HepG2 (cell line): ENCODE measurements around the gene SEPTIN12. TPM values are rescaled to one million over a fixed set of nuclear protein-coding genes. Genes with fewer than 3 reads are reported as not detected.

Experiments
- ATAC-seq: fragments of 200-7000 bp; cut with Tn5 transposase; 3 replicates; pipeline ENCODE4 v1.9.1; 2020; ENCODE audit warnings: mild to moderate bottlenecking, moderate library complexity
- BruUV-seq: library from RNA; stranded (reverse); fragments of 400-500 nt; replicated peaks from 2 replicates; lab custom pipeline; 2021; lab: Mats Ljungman, UMichigan
- CTCF ChIA-PET: fragments of 300-600 bp; formaldehyde crosslinking; extraction: SDS; loops from one replicate; lab custom pipeline; 2021; ENCODE audit warnings: low total read pairs, inconsistent platforms, low intra/inter-chr PET ratio; lab: Yijun Ruan, JAX
- POLR2A ChIA-PET: fragments of 350-600 bp; sonication (Branson Sonifier 250); formaldehyde crosslinking; loops from one replicate; lab custom pipeline; 2020; ENCODE audit warnings: antibody characterized with exemption, inconsistent platforms; lab: Yijun Ruan, JAX
- DNase-seq: peaks from one replicate; pipeline ENCODE4 v3.0.0-alpha.2; 2015; ENCODE audit warnings: low spot score
- FAIRE-seq: peaks from 3 replicates; lab custom pipeline; 2011; peaks lifted over from hg19 to GRCh38; lab: Jason Lieb, UNC
- H2AFZ ChIP-seq: one replicate; pipeline ENCODE4 v1.6.1; 2011; ENCODE audit warnings: low read length, inconsistent platforms
- H3K27ac ChIP-seq: fragments of 300-600 bp; 3 replicates; pipeline ENCODE4 v1.8.0; 2011; ENCODE audit warnings: mixed run types, mild to moderate bottlenecking, mixed read lengths, low read length, inconsistent platforms; ENCODE audit not compliant: insufficient read depth; ENCODE audit errors: extremely low read length
- H3K27me3 ChIP-seq, 2 experiments: fragments of 200-600 bp in 1 of 2; 2 replicates in 1 of 2; 3 replicates in 1 of 2; pipeline versions ENCODE4 v1.6.0 to v1.8.0; 2011; ENCODE audit warnings: low read length in 2 of 2, mild to moderate bottlenecking in 2 of 2, moderate library complexity in 2 of 2, inconsistent platforms in 1 of 2; ENCODE audit not compliant: insufficient read depth in 2 of 2, control insufficient read depth in 1 of 2
- H3K36me3 ChIP-seq, 2 experiments: fragments of 200-600 bp in 1 of 2; replicated peaks in 1 of 2; 2 replicates in 1 of 2; 3 replicates in 1 of 2; pipeline versions ENCODE4 v1.5.1 to v1.8.0; 2011; ENCODE audit warnings: low read length in 2 of 2, inconsistent platforms in 1 of 2; ENCODE audit not compliant: insufficient read depth in 2 of 2, control insufficient read depth in 1 of 2
- H3K4me1 ChIP-seq: 2 replicates; pipeline ENCODE4 v1.5.1; 2012; ENCODE audit warnings: low read length, inconsistent platforms; ENCODE audit not compliant: insufficient read depth
- H3K4me2 ChIP-seq: 2 replicates; pipeline ENCODE4 v1.6.0; 2011; ENCODE audit warnings: low read depth, low read length, inconsistent platforms
- H3K4me3 ChIP-seq, 3 experiments: fragments of 200-600 bp in 1 of 3; sonication (generic), shearing (Covaris generic) in 1 of 3; replicated peaks in 1 of 3; 2 replicates each; pipeline ENCODE4 v1.5.1; 2011 to 2016; ENCODE audit warnings: low read length in 3 of 3, inconsistent platforms in 2 of 3, low read depth in 2 of 3, mild to moderate bottlenecking in 2 of 3, control low read depth in 1 of 3, mixed read lengths in 1 of 3; ENCODE audit not compliant: insufficient read depth in 1 of 3
- H3K79me2 ChIP-seq: one replicate; pipeline ENCODE4 v1.6.1; 2011; ENCODE audit warnings: low read length, inconsistent platforms; ENCODE audit not compliant: insufficient read depth
- H3K9ac ChIP-seq: 2 replicates; pipeline ENCODE4 v1.6.0; 2011; ENCODE audit warnings: mild to moderate bottlenecking, low read depth, low read length, inconsistent platforms; ENCODE audit not compliant: insufficient read depth
- H3K9me3 ChIP-seq: 2 replicates; pipeline ENCODE4 v1.5.1; 2012; ENCODE audit warnings: mild to moderate bottlenecking, low read length
- H4K20me1 ChIP-seq: 2 replicates; pipeline ENCODE4 v1.6.0; 2011; ENCODE audit warnings: inconsistent platforms, mild to moderate bottlenecking, low read length, moderate library complexity; ENCODE audit not compliant: insufficient read depth
- ASH2L ChIP-seq: fragments of 300-600, 200-600 bp; sonication (generic); IDR thresholded peaks from 2 replicates; pipeline ENCODE4 v1.7.0; 2017; ENCODE audit warnings: low read depth, mild to moderate bottlenecking, moderate library complexity, mixed read lengths, low read length; ENCODE audit not compliant: insufficient read length
- BRF2 ChIP-seq: sonication (generic); formaldehyde crosslinking; IDR thresholded peaks from 2 replicates; pipeline ENCODE4 v1.8.1; 2022; ENCODE audit warnings: mild to moderate bottlenecking, missing genetic modification reagents
- NFKB2 ChIP-seq: sonication (generic); formaldehyde crosslinking; IDR thresholded peaks from 2 replicates; pipeline ENCODE4 v1.4.0; 2020; ENCODE audit warnings: missing genetic modification reagents, borderline replicate concordance
- NPAS2 ChIP-seq: sonication (generic); formaldehyde crosslinking; IDR thresholded peaks from 2 replicates; pipeline ENCODE4 v1.8.0; 2022; ENCODE audit warnings: mild to moderate bottlenecking, missing genetic modification reagents, borderline replicate concordance
- TBX2 ChIP-seq: sonication (generic); formaldehyde crosslinking; IDR thresholded peaks from 2 replicates; pipeline ENCODE4 v1.5.0; 2020; ENCODE audit warnings: missing genetic modification reagents, mild to moderate bottlenecking, borderline replicate concordance
- ZBTB38 ChIP-seq: sonication (generic); formaldehyde crosslinking; IDR thresholded peaks from 2 replicates; pipeline ENCODE4 v1.5.1; 2020; ENCODE audit warnings: mild to moderate bottlenecking, missing genetic modification reagents
- ZNF768 ChIP-seq: sonication (generic); formaldehyde crosslinking; IDR thresholded peaks from 2 replicates; pipeline ENCODE4 v1.4.0; 2020; ENCODE audit warnings: missing genetic modification reagents
- WGBS: methylation state at CpG from one replicate; pipeline ENCODE4 v1.1.6; 2017; ENCODE audit warnings: low lambda C conversion rate; 5-methylcytosine and 5-hydroxymethylcytosine counted together
- in situ Hi-C: cut with HindIII; loops from 2 replicates; pipeline ENCODE4 v1.10.0; 2017; ENCODE audit warnings: low pct_unique_long_range_greater_than_20kb; ENCODE audit not compliant: extremely low pct_ligation_motif_present
- intact Hi-C: fragments of 100-400 bp; cut with micrococcal nuclease; formaldehyde crosslinking; loops from one replicate; pipeline ENCODE4 v1.10.0; 2022; ENCODE audit not compliant: unreplicated experiment
- polyA plus RNA-seq, 8 experiments: library from polyadenylated mRNA; depleted of rRNA in 3 of 8; stranded (reverse) in 7 of 8; unstranded in 1 of 8; fragments of >200 nt; fragmentation: Illumina TruSeq in 4 of 8; extraction: Trizol in 4 of 8; gene quantifications; 2 replicates each; pipeline versions ENCODE4 v1.2.1 to v1.2.3, GENCODE V29; 2011 to 2016; ENCODE audit warnings: low read depth in 4 of 8, missing spikeins in 1 of 8, mixed read lengths in 1 of 8; ENCODE audit not compliant: insufficient read depth in 1 of 8
- total RNA-seq, 5 experiments: library from RNA; depleted of rRNA; stranded (reverse); fragments of >200 nt; fragmentation: Illumina TruSeq; extraction: Trizol; gene quantifications; 2 replicates each; pipeline ENCODE4 v1.2.3, GENCODE V29; 2016; ENCODE audit warnings: low read depth in 1 of 5
- TF ChIP-seq, protein P1 (sequence below): sonication (generic); formaldehyde crosslinking; IDR thresholded peaks from 2 replicates; pipeline ENCODE4 v1.4.0; 2020; ENCODE audit warnings: missing genetic modification reagents, borderline replicate concordance
- TF ChIP-seq, protein P2 (sequence below): IDR thresholded peaks from 2 replicates; pipeline ENCODE4 v1.6.1; 2012; ENCODE audit warnings: low read length, improper control_type of control experiment

SEPTIN12 gene
- total and polyA plus RNA-seq, 2 of the 13 experiments (the other 11 are each of a cell fraction or from before 2014, with no cell fraction given) = 0.22 TPM; not detected in 1

- DNase-seq (no peak), ATAC-seq (no peak), FAIRE-seq (no peak)
- H2AFZ ChIP-seq = no peak overlapping the region
- no peaks in the 10 kb centered on the region for H4K20me1 ChIP-seq
- CTCF ChIA-PET = interaction anchor here (0.6 kb wide), 1 partner anchor 81 kb away, joined by 3 read pairs; no protein-coding TSS in a partner anchor
- POLR2A ChIA-PET = interaction anchor here (0.9 to 3.1 kb wide), 4 partner anchors 23 to 225 kb away, joined by 3 to 40 read pairs (median 10); partner anchors contain the start of genes SEC14L5 and ZNF500
- peaks cover 21% of the 10 kb centered on the region for H3K79me2 ChIP-seq
- no peaks in the 10 kb centered on the region; a peak in 2 of 5 replicates for H3K27me3 ChIP-seq
- peak overlapping the region; percentile 98 to 100 (median 100) for H3K4me3 ChIP-seq
- TF ChIP-seq ZBTB38 (peak; percentile 69; the same call in 1 of the 2 replicates), NPAS2 (no peak)
- peak overlapping the region; percentile 80 for H3K27ac ChIP-seq
- intact Hi-C loops (loop anchor here (5.0 kb wide), 1 partner anchor 69 kb away; the partner anchor contains the start of gene ROGDI), in situ Hi-C loops (no loop called here)
- no peaks in the 10 kb centered on the region for H3K9me3 ChIP-seq
- H3K4me1 ChIP-seq = peaks cover 20% of the 10 kb centered on the region
- H3K4me2 ChIP-seq = peak overlapping the region; percentile 81
- peaks cover 4 to 10% of the 10 kb centered on the region in 2 experiments; a peak in 3 of 5 replicates for H3K36me3 ChIP-seq
- no TSS peak for BruUV-seq
- peak overlapping the region; percentile 95 for H3K9ac ChIP-seq
- 22% methylated on average over 17 of the region's 17 CpGs for WGBS
These were observed 54.9 kb downstream of the SEPTIN12 start for GRCh38 chr16:4733211-4733742.

- WGBS = 95% methylated on average over 11 of the region's 15 CpGs
- in situ Hi-C loops (no loop called here), intact Hi-C loops (loop anchor here (5.0 kb wide), 1 partner anchor 72 kb away; the partner anchor contains the start of gene ROGDI)
- no peaks in the 10 kb centered on the region; a peak in 2 of 5 replicates for H3K27me3 ChIP-seq
- H3K4me3 ChIP-seq = no peak overlapping the region
- H3K4me2 ChIP-seq = no peak overlapping the region
- H3K9ac ChIP-seq = no peak overlapping the region
- ATAC-seq (no peak), DNase-seq (no peak), FAIRE-seq (no peak)
- H3K36me3 ChIP-seq = peaks cover 9 to 30% of the 10 kb centered on the region in 2 experiments
- H3K79me2 ChIP-seq = peaks cover 21% of the 10 kb centered on the region
- no peaks in the 10 kb centered on the region for H3K9me3 ChIP-seq
- no peak overlapping the region for H2AFZ ChIP-seq
- ChIA-PET POLR2A (no interaction called here), CTCF (no interaction called here)
- no TSS peak for BruUV-seq
- TF ChIP-seq, protein P1, sequence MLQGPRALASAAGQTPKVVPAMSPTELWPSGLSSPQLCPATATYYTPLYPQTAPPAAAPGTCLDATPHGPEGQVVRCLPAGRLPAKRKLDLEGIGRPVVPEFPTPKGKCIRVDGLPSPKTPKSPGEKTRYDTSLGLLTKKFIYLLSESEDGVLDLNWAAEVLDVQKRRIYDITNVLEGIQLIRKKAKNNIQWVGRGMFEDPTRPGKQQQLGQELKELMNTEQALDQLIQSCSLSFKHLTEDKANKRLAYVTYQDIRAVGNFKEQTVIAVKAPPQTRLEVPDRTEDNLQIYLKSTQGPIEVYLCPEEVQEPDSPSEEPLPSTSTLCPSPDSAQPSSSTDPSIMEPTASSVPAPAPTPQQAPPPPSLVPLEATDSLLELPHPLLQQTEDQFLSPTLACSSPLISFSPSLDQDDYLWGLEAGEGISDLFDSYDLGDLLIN (CRISPR knock-in tag) = no peak
- TF ChIP-seq TBX2 (CRISPR knock-in tag) (no peak), ASH2L (no peak), BRF2 (CRISPR knock-in tag) (no peak), ZNF768 (CRISPR knock-in tag) (no peak), NFKB2 (CRISPR knock-in tag) (no peak)
- TF ChIP-seq, protein P2, sequence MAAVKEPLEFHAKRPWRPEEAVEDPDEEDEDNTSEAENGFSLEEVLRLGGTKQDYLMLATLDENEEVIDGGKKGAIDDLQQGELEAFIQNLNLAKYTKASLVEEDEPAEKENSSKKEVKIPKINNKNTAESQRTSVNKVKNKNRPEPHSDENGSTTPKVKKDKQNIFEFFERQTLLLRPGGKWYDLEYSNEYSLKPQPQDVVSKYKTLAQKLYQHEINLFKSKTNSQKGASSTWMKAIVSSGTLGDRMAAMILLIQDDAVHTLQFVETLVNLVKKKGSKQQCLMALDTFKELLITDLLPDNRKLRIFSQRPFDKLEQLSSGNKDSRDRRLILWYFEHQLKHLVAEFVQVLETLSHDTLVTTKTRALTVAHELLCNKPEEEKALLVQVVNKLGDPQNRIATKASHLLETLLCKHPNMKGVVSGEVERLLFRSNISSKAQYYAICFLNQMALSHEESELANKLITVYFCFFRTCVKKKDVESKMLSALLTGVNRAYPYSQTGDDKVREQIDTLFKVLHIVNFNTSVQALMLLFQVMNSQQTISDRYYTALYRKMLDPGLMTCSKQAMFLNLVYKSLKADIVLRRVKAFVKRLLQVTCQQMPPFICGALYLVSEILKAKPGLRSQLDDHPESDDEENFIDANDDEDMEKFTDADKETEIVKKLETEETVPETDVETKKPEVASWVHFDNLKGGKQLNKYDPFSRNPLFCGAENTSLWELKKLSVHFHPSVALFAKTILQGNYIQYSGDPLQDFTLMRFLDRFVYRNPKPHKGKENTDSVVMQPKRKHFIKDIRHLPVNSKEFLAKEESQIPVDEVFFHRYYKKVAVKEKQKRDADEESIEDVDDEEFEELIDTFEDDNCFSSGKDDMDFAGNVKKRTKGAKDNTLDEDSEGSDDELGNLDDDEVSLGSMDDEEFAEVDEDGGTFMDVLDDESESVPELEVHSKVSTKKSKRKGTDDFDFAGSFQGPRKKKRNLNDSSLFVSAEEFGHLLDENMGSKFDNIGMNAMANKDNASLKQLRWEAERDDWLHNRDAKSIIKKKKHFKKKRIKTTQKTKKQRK = no peak
- H4K20me1 ChIP-seq = no peaks in the 10 kb centered on the region
- no peak overlapping the region for H3K27ac ChIP-seq
- peaks cover 13% of the 10 kb centered on the region for H3K4me1 ChIP-seq
These were observed 58.3 kb downstream of the SEPTIN12 start for GRCh38 chr16:4729876-4730275.
